UCSD-AML1 (cell line): ENCODE results near the gene FAM209A.
"Not testable (repeated sequence)": the region's sequence is repeated elsewhere in the genome, so short reads cannot be mapped to it uniquely, and the experiment has no call there.

Experiments used
- DNase-seq: peaks from one replicate; lab custom pipeline; 2025; ENCODE audit not compliant: unreplicated experiment; lab: John Stamatoyannopoulos, UW

FAM209A gene

DNA sequence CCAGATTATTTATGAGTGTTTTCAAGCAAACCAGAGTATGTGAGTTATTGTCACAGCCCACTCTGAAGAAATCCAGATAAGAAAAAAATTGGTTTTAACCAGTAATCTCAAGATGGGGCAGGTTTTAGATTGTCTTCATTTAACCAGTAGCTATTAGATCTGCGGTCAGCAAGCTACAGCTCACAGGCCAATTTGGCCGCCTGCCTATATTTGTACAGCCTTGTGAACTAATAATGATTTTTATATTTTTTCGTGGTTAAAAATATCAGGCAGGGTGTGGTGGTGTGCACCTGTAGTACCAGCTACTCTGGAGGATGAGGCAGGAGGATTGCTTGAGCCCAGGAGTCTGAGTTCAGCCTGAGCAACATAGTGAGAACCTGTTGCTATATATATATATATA lies 13.5 kb downstream of the FAM209A start:
- DNase-seq: no peak

DNA sequence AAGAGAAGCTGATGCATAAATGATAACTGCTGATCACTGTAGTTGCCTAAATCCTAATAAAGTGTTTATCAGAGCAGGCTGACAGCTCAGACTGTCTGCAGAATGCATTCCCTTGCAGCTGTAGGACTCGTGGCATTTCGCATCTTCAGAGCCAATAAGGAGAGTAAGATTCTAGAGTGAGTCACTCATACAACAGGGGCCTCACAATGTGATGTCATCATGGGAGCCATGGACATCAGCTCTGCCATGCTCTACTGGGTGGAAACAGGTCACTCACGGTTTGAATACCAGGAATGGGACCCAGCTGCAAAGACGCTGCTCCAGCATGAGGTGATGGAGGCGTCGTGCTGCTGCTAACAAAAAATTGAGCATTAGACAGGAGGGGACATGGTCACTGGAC lies 15.9 kb downstream of the FAM209A start:
- no peak for DNase-seq

DNA sequence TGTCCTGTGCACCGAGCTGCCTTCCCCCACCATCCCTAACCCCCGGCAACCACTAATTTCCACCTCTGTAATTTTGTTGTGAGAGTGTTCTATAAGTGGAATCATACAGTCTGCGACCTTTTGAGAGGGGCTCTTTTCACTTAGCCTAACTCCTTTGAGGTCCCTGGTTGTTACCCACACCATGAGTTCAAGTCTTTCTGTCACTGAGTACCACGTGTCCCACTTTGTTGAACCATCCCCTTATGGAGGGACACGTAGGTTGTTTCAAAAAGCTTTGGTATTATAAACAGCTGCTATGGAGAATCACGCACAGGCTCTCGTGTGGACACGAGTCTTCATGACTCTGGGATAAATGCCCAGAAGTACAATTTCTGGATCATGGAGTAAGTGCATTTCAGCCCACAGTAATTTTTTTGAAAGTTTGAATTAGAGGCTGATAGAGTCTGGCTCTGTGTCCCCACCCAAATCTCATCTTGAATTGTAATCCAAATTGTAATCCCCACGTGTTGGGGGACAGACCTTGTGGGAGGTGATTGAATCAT lies 18.0 kb downstream of the FAM209A start:
- no peak for DNase-seq

GRCh38 chr20:56551571-56551970 lies 27.0 kb downstream of the FAM209A start:
- DNase-seq: no peak

- DNase-seq: no peak
These were observed 28.5 kb downstream of the FAM209A start for GRCh38 chr20:56552911-56553629.

GRCh38 chr20:56554869-56555268 lies 30.3 kb downstream of the FAM209A start:
- no peak for DNase-seq

- no peak for DNase-seq
These were observed 34.4 kb downstream of the FAM209A start for GRCh38 chr20:56558968-56559367.

- not testable (repeated sequence) for DNase-seq
These were observed 40.0 kb downstream of the FAM209A start for GRCh38 chr20:56564526-56564925.

GRCh38 chr20:56565511-56565910 lies 41.0 kb downstream of the FAM209A start:
- no peak for DNase-seq

- DNase-seq: no peak
These were observed 42.1 kb downstream of the FAM209A start for GRCh38 chr20:56566621-56567020.

- DNase-seq: no peak
These were observed 46.3 kb downstream of the FAM209A start for GRCh38 chr20:56570832-56571231.

DNA sequence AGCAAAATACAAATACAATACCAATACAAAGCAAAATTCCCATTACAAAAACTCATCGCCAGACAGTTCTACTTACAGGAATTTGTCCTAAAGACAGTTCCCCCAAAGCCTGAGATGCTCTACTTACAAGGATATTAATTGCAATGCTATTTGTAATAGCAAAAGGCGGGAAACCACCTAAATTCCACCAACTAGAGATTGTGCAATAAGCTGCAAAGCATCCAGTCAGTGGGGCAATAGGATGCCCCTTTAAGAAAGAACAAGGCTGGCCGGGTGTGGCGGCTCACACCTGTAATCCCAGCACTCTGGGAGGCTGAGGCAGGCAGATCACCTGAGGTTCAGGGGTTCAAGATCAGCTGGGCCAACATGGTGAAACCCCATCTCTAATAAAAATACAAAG lies 47.6 kb downstream of the FAM209A start:
- no peak for DNase-seq

DNA sequence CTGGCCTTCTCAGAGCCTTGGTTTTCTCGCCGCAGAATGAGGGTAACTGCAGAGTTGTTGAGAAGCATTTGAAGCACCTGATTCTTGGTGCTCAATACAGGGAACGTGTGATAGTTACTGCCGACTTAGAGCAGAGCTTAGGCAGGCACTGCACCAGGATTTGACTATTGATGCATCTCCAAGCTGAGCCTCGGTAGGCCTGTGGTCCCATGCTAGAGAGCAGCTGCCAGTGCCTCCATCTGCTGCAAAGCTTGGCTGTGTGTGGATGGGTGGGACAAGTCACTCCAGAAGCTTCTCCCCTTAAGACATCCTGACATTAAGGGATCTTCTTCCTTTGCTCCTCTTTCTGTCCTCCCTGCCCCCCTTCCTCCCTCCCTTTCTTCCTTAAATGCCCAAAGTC lies 49.4 kb downstream of the FAM209A start:
- DNase-seq: no peak

GRCh38 chr20:56574531-56575142 lies 50.1 kb downstream of the FAM209A start:
- DNase-seq: no peak

DNA sequence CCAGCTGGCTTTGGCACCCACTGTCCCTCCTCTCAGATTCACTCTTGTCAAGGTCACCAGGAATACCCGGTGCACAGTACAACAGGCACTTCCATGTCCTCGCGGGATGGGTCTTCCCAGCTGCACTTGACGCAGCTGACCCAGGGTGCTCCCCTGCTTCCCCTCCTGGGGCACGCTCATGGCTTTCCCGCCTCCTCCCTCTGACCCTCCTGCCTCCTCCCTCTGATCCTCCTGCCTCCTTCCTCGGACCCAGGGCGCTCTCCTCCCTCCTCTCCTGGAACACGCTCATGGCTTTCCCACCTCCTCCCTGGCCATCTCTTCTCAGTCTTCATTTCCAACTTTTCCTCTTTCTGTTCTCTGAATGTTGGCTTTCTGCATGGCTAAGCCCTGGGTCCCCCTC lies 50.6 kb downstream of the FAM209A start:
- no peak for DNase-seq
